HG02642 (cell line): Measurements from ENCODE around the gene RALGPS2.
"Not testable (repeated sequence)": the region's sequence is repeated elsewhere in the genome, so short reads cannot be mapped to it uniquely, and the experiment has no call there.

Experiments used
- ATAC-seq: cut with Tn5 transposase; IDR thresholded peaks from one replicate; pipeline ENCODE4 v1.9.1; 2021; ENCODE audit warnings: mild to moderate bottlenecking; ENCODE audit not compliant: unreplicated experiment, poor library complexity

The RALGPS2 gene

DNA sequence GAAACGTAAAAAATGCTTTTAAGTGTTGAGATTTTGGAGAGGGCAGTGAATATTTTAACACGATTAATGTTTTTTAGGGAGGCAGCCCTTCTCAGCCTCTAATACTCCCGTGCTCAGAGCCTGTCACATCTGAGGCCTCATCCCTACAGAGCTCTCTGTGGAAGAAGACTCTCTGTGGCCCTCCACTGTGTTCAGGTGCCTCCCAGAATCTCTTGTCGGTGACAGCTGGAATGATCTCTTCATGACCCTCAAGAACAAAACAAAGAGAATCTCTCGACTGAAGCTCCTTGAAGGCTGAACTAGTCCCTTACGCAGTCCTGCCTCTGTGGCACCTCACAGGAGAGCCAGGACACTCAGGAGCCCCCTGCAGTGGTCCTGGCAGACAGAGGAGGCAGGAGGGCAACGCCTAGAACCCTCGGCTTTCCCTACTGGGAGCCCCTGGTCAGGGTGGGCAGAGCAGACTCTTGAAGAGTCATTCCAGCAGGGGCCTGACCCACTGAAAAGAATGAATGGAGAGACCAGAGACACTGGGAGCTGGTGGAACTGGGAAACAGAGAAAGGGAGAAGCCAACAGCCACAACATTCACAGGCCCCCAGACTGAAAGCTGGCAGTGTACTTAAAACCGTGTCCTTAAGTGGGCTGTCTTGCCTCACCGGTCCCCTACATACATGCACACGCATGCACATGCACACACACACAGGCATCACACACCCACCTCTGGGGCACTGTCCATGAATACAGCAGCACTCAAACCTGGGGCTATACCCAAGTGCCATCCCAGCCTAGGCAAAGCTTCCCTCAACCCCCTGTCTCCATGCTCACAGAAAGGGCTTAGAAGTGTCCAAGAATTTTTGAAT is 213.3 kb downstream of the RALGPS2 start:
- no peak for ATAC-seq

DNA sequence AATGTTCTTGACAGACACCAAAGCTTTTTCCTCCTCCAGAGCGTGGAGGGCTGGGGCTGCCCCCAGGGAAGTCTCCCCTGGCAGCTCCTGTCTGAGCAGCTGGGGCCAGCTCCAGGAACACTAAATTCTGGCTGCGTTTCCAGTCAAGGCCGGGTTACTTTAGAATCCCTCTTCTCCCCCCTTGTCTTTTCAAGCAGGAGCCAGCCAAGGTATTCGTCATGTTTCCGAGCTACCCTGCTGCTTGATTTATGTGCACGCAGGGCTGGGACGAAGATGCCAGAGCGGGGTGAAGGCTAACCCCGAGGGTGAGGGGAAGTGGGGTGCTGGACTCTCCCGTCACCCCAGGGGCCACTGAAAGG is 213.9 kb downstream of the RALGPS2 start:
- no peak for ATAC-seq

DNA sequence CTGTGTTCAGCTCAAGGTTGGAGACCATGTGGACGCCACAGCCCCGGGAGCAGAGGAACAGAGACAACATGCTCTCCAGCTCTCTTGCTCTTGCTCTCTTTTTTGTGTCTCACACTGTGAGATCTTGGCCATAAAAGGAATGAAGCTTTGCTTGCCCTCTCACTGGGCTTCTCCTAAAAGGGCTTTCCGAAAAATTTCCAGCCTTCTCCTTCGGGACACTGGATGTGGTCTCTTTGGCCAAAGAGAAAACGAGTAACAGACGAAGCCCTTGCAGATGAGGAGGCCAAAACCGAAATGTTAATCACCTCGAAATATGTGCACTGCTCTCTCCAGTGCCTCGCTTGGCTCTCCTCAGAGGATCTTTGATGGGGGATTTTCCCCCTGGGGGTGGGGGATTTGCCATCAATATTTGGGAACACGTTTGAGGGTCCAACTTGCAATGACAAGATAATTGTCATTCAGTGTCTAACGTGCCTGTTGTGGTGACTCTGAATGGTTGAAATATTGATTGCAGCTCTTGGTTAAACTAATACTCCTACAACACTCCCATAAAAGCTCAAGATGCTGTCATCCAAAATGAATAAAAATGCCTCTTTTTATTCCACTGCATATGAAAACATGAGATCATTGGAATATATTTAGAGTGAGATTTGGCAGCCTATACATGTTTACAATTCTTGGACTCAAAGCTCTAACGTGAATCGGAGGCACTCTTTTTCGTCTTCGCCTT is 214.5 kb downstream of the RALGPS2 start:
- ATAC-seq: no peak

DNA sequence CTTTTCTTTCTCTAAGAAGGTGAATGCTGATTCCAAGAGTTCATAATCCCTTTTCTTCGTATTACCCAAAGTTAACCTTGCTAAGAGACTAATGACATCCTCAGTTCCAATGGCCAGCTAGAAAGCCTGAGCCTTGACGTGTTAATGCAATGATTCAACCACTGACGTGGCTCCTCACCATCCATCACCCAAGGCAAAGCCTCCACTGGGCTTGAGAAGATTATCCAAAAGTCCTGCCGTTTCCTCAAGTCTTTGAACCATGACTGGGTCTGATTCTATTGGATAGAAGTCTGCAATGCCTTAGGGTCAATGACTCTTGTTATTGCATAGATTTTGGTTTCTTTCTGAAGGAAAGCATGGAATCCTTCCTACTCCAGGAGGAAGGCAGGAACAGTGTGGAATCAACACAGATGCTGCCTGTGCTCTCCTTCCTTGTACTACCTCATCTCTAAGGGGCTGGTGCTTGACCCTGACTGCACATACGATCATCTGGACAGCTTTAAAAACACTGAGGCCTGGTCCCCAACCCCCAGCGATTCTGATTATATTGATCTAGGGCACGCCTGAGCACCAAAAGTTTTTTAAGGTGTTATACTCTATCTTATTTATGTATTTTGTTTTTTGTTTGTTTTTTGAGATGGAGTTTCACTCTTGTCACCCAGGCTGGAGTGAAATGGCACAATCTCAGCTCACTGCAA is 215.2 kb downstream of the RALGPS2 start:
- no peak for ATAC-seq

DNA sequence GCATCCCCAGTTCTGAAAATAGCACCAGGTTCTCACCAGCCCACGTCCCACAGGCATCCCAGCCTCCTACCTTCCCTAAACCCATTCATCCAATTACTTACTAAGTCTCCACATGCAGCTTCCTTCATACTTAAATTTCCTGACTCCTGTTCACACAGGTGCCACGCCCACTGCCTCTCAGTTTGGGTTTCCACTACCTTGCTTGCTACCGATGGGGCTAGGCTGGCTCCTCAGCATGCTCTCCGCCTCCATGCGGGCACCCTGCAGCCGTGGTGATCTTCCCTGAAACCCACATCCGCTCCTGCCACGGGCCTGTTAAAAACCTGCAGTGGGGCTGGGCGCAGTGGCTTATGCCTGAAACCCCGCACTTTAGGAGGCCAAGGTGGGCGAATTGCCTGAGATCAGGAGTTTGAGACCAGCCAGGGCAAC is 216.2 kb downstream of the RALGPS2 start:
- no peak for ATAC-seq

DNA sequence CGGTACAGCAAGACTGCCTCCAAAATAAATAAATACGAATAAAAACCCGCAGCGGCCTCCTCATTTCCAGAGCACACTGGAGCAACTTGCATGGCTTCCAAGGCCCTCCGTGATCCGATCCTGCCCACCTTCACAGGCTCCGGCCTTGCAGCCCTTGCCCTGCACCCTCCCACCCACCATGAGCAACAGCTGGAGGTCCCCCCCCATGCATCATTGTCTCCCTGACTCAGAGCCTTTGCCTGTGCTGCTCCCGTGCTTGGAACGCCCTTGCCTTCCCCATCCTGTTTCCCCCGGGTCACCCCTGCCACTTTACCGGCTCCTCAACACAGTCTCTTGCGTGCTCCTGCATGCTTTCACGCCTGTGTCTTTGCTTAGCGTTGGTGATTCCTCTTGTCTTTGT is 216.8 kb downstream of the RALGPS2 start:
- ATAC-seq: no peak

DNA sequence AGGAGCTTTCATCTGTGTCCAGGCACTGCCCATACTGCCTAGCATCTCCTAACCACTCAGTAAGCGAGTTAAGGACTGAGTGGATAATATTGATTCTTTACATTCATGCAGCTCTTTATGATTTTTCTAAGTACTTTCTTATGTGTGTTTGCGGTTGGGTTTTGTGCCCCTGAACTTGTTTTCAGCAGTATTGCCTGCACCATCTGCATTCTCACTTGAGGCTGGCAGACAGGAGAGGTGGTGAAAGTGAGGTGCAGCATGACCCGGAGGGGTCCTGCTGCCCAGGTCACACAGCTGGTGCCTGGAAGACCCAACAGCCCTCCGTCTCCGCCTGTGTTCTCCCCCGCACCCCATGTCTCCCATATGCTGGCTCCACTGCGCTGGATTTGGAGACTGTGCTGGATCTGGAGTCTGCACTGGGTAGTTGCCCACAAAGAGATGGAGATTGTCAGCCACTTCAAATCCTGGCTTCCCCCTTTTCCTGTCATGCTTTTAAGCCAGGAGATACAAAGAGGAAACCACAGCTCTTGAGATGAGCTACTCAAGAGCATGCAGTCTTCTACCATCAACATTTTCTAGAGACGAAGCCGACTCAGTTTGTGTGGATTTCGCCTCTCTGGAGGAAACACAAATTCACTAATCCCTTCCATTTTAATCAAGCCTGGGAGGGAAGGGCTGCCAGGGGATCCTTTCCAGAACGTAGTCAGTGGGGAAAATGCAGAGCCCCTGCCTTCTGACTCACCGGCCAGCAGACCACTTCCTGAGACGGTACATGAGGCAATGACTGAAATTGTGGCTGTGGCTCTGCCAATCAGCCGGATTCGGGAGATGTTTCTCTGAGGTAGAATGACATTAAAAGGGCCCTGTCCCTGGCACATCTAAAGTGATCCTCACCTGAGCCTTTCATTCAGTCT is 217.5 kb downstream of the RALGPS2 start:
- no peak for ATAC-seq

DNA sequence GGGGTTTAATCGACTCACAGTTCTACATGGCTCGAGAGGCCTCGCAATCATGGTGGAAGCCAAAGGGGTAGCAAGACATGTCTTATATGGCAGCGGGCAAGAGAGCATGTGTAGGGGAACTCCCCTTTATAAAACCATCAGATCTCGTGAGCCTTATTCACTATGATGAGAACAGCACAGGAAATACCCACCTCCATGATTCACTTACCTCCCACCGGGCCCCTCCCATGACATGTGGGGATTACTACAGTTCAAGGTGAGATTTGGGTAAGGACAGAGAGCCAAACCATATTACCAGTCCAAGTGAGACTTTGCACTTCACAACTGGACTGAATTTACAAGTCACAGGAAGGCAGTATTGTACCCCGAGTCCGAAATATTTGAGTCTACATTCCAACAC is 219.7 kb downstream of the RALGPS2 start:
- ATAC-seq: no peak

DNA sequence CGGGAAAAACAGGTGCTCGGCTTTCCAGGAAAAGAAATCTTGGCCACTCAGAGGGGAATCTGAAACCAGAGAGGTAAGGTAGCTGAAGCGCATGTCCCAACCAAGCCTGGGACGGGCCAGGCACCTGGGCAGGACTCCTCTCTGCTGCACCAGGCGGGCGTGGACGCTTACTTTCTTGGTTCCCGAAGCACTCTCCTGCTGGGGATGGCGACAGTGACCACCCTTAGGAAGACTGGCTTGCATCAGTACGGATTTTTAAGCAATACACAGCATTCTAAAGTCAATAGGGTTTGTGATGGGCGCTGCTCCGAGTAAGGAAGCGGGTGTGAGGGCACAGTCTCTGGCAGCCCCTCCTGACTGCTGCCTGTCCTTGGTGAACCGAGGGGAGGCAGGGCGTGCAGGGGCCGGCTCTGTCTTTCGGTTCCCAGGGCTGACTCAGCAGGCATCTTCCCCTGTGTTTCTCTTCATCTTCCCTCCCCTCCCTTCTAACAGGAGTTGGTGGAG is 220.8 kb downstream of the RALGPS2 start:
- ATAC-seq: no peak

DNA sequence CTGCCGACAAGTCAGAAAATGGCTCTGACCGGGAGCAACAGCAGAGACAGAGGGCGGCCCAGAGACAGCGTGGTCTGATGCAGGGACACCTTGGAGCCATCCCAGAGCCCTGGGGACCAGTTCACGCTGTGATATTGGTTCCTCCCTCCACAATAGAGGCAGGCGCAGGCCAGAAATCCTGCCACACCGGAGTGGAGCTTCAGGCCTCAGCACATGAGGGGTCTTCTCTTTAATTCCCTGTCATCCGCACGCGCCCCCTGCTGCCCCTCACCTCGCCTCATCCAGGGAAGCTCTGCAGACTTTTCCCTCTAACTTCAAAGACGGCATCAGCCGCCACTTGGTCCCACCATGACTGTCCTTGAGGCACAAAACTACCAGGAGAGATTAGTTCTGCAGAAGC is 221.4 kb downstream of the RALGPS2 start:
- ATAC-seq: no peak

DNA sequence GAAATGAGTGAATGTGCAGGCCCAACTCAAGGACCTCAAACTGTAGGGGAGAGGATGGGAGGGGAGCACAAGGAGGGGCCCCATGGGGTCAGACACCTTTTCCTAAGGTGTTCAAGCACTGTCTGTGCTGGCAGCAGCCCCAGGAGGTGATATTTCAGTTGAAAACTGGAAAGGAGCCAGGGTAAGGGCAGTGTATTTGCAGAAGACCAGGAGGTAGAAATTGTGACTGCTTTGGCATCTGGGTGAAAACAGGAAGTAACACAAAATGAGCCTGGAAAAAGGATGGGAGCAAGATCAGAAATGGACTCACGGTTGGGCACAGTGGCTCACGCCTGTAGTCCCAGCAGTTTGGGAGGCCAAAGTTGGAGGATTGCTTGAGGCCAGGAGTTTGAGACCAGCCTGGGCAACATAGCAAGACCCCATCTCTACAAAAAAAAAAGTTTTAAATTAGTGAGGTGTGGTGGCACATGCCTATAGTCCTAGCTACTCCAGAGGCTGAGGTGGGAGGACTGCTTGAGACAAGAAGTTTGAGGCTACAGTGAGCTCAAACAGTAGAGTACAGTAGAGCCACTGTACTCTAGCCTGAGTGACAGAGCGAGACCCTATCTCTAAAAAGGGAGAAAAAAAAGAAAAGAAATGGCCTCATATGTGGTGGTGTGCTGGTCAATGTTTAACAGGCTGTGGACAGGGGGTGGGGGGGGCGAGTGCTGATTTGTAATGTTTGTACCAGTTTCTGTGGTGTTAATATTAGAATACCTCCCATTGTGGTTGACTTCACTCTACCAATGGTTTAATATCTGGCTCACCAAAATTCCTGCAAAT is 222.0 kb downstream of the RALGPS2 start:
- ATAC-seq: no peak

DNA sequence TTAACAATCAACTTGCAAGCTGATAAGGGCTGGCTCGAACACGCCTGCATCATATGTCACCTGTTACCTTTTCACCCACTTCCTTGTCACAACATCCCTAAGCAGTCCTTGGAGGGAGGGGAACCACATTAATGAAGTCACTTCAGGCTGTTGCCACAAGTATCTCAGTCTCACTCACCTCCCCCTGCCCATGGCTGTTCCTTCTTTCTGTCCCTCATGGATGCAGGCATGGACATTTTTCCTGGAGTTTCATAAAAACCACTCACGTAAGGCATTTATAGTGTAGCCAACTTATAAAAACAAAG is 222.6 kb downstream of the RALGPS2 start:
- ATAC-seq: no peak

DNA sequence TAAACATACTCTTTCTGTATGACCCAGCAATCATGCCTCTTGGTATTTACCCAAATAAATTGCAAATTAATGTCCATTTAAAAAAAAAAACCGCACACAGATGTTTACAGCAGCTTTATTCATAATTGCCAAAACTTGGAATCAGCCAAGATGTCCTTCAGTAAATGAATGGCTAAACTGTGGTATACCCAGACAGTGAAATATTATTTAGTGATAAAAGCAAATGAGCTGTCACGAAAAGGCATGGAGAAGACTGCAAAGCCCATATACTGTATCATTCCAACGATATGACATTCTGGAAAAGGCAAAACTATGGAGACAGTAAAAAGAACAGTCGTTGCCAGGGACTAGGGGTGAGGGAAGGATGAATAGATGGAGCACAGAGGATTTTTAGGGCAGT is 223.6 kb downstream of the RALGPS2 start:
- ATAC-seq: no peak

DNA sequence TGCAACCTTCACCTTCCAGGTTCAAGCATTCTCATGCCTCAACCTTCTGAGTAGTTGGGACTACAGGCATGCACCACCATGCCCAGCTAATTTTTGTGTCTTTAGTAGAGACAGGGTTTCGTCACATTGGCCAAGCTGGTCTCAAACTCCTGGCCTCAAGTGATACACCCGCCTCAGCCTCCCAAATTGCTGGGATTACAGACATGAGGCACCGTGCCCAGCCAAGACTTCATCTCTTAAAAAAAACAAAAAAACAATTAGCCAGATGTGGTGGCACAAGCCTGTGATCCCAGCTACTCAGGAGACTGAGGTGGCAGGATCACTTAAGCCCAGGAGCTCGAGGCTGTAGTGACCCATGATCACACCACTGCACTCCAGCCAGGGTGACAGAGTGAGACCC is 224.8 kb downstream of the RALGPS2 start:
- not testable (repeated sequence) for ATAC-seq

DNA sequence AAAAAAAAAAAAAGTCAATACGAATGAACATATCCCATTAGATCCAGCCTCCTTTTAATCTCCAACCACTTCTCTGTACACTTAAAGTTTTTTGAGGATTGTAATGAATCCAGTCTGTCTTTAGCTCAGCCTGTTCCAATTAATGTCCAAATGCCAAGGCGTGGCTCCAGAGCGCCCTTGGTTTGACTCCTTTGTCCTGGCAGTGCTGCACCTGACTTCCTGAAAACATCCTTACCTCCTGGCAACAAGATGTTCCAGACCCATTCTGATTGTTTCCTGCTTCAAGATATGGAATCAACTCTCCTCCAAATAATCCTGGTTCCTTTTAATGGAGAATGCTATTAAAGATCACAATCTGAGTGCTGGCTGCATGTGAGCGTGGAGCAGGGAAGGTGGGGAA is 226.6 kb downstream of the RALGPS2 start:
- no peak for ATAC-seq

DNA sequence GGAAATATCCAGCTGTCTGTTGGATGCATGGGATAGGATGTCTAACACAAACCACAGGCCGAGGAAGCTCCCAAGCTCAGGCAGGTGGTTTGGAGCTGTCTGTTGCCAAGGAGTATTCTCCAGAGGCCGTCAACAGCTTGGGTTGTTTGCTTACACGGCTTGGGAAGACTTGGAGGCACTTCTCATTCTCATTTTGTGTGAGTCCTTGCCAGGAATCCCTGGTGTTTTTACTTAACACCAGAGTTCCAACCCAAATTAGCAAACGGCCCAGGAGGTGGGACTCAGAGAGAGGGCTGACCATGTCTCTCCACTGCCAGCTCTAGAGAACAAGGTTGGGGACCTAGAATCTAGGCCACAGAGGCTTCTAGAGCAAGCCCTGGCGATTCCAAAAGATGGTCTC is 228.0 kb downstream of the RALGPS2 start:
- ATAC-seq: no peak

DNA sequence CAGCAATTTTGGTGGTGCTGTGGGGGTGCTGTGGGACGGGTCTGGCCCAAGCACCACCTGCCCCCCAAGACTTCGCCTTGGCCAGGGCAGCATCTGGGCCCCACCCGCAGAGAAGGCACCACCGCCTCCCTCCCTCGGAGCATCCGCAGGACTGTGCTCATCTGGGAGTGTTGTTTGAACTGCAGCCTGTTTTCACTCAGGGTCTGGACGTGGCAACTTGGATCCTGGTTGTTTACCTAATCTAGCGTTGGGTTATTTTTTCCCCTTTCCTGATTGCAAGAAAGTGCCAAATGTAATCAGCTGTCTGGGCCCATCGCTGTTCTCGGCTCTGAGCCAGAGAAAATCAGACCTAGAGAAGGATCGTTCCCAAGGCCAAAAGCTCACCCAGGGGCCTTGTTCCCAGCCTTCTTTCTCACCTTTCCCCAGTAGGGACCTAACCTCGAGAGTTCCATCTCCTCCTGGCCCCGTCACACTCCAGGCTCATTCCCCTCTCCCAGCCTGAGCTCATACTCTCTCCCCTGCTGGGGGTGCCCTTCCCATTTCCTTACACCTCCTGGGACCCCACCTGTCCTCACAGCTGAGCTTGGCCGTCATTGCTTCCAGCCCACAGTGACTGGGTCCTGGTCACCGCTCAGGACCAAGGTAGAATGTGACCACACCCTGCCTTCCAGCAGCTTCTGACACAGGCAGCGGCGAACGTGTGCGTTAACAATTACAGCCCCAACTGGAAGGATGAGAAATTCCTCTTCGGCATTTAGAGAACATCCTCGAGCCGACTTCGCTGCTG is 228.7 kb downstream of the RALGPS2 start:
- ATAC-seq: no peak

DNA sequence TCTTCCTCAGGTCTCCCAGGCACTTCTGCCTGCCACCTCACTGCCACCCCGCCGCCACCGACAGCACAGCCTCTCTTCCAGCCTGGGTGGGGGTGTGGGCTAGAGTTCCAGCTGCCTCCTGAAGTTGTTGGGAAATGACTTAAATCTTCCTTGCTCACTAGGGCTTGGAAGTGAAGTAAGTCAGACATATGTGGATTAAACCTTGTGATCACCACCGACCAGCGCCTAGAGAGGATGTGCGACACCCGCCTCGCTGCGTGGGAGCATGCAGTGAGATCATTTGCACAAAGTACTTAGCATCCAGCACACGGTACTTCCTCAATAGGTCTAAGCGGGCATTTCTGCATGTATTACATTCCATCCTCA is 229.3 kb downstream of the RALGPS2 start:
- no peak for ATAC-seq

DNA sequence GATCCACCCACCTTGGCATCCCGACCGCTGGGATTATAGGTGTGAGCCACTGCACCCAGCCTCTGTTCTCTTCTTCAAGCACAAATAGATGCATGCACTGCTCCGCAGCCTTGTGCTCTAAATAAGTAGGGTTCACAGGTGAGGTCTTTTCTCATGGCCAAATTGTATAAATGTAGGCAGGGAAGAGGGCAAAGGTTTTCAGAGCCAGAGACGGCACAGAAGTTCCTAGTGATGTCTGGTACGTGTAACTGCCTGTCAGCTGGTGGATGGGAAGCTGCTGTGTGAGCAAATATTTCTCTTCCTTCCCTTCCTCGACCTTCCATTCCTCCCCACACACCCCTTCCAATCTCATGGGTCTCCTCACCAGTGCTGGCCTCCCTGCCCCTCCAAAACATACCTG is 229.9 kb downstream of the RALGPS2 start:
- ATAC-seq: no peak
